AG10803 (cell line): ENCODE results near the gene NCOA3.

ENCODE experiments used
- DNase-seq: peaks from one replicate; pipeline ENCODE4 v3.0.0; 2010; ENCODE audit warnings: low read depth
- H3K4me3 ChIP-seq: 2 replicates; pipeline ENCODE4 v1.5.1; 2011; ENCODE audit warnings: mild to moderate bottlenecking, low read length, control low read depth
- TF ChIP-seq, protein P1 (sequence below): conservative IDR thresholded peaks from 2 replicates; pipeline ENCODE4 v1.5.1; 2011; ENCODE audit warnings: mild to moderate bottlenecking, low read length, control low read depth, inconsistent platforms

Gene NCOA3

GRCh38 chr20:47614703-47615309 lies 113.1 kb downstream of the NCOA3 start:
- H3K4me3 ChIP-seq: no peak overlapping the region
- no peak for DNase-seq
- TF ChIP-seq, protein P1, sequence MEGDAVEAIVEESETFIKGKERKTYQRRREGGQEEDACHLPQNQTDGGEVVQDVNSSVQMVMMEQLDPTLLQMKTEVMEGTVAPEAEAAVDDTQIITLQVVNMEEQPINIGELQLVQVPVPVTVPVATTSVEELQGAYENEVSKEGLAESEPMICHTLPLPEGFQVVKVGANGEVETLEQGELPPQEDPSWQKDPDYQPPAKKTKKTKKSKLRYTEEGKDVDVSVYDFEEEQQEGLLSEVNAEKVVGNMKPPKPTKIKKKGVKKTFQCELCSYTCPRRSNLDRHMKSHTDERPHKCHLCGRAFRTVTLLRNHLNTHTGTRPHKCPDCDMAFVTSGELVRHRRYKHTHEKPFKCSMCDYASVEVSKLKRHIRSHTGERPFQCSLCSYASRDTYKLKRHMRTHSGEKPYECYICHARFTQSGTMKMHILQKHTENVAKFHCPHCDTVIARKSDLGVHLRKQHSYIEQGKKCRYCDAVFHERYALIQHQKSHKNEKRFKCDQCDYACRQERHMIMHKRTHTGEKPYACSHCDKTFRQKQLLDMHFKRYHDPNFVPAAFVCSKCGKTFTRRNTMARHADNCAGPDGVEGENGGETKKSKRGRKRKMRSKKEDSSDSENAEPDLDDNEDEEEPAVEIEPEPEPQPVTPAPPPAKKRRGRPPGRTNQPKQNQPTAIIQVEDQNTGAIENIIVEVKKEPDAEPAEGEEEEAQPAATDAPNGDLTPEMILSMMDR: no peak

DNA sequence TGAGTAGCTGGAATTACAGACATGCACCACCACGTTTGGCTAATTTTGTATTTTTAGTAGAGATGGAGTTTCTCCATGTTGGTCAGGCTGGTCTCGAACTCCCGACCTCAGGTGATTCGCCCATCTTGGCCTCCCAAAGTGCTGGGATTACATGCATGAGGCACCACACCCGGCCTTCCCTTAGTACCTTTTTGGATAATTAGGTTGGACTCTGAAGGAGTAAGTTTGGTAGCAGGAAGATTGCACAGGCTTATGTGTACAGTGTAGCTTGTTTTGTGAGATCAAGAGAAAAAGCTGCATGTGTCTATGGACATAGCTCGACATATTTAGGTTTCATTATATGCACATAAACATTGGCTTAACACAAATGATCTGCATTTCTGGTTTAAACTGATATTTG lies 116.8 kb downstream of the NCOA3 start:
- DNase-seq: no peak
- TF ChIP-seq, protein P1: no peak
- no peak overlapping the region for H3K4me3 ChIP-seq

- H3K4me3 ChIP-seq: no peak overlapping the region
- TF ChIP-seq, protein P1: peak; percentile 85
- peak; percentile 72 for DNase-seq
These were observed 119.4 kb downstream of the NCOA3 start for GRCh38 chr20:47620808-47621805.

GRCh38 chr20:47622118-47622665 lies 120.5 kb downstream of the NCOA3 start:
- no peak overlapping the region for H3K4me3 ChIP-seq
- TF ChIP-seq, protein P1: no peak
- no peak for DNase-seq

DNA sequence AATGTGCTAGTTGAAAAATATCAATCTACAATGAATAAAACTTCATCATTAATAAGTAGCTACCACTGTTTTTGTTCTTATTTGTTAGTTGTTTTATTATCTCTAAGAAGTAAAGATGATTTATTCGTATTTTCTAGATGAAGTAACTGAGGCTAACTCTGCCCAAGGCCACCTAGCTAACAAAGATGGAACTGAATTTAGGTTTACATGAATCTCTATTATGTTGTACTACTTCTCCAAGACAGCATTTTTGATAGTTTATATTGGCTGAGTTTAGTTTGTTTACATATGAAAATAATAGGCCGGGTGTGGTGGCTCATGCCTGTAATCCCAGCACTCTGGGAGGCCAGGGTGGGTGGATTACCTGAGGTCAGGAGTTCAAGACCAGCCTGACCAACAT lies 121.5 kb downstream of the NCOA3 start:
- DNase-seq: no peak
- no peak overlapping the region for H3K4me3 ChIP-seq
- TF ChIP-seq, protein P1: no peak

GRCh38 chr20:47627540-47627939 lies 125.9 kb downstream of the NCOA3 start:
- TF ChIP-seq, protein P1: no peak
- H3K4me3 ChIP-seq: no peak overlapping the region

More at GRCh38 chr20:47627540-47627939, 125.9 kb downstream of the NCOA3 start:
- no peak for DNase-seq
